Renal cortical epithelial cell (primary cell): Measurements from ENCODE around the gene BRWD1. TPM values are rescaled to one million over a fixed set of nuclear protein-coding genes. Genes with fewer than 3 reads are reported as not detected.

Source experiments
- DNase-seq: peaks from one replicate; pipeline ENCODE4 v3.0.0-alpha.2; 2011; ENCODE audit warnings: low read depth
- total RNA-seq: library from RNA; depleted of rRNA; stranded (reverse); fragments of >200 nt; gene quantifications from 2 replicates; pipeline ENCODE4 v1.2.3, GENCODE V29; 2014

The BRWD1 gene
- total RNA-seq, 1 donor from 2014 or later = 81.4 TPM

DNA sequence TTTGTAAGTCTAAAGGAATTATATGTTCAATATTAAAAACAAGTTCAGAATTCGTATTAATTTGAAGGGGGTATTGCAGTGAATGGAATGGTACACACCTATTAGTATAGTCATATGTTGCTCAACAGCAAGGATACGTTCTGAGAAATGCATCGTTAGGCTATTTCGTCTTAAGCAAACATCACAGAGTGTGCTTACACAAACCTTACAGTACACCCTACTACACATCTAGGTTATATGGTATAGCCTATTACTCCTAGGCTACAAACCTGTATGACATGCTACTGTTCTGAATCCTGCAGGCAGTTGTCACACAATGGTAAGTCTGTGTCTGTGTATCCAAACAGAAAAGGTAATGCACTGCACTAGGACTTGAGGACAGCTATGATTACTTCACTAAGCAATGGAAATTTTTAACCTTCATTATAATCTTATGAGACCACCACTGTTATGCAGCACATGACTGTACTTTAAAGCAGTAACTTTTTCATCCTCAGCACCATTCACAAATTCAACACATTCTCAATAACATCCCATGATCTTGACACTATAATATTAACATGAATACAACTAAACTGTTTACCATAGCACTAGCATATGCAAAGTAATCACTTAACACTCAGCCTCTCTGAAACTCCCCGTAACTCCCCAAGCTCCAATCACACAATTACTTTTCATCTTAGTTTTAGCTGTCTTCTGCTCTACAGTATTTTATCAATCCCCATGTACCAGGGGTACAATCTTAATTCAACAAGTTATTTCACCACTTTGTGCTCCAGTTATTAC lies 115.8 kb downstream of the BRWD1 start:
- no peak for DNase-seq

DNA sequence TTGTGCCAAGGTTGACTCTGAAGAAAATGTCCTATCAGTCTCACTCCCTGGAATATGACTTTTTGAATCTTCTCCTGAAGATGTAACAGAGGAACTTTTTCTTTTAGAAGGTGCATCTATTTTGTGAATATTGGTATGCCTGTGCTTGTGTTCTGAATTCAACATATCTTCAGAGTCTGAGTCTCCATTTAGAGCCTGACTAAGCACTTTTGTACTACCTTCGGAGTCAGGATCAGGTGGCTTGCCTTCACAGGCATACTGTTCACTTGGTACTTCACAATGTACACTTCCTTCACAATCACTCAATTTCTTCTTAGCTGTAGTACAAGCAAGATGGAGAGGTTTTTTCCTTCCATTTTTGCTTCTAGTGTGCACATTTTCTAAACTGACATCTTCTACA lies 116.6 kb downstream of the BRWD1 start:
- no peak for DNase-seq

DNA sequence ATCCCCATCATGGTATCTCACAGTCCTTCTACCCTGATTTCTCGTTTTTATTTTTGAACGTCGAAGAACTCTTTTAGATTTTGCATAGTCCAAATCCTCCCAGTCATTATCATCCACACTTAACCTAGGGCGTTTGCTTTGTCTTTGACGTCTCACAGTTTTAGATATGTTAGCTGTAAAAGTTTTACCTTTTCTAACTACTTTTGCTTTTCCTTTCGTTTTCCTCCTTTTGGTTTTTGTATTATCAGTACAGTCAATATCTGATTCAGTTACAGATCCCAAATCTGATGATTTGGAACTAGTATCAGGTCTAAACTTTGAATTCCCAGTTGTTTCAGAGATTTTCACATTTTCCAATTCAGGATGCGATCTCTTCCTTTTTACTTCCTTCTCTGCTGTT lies 117.1 kb downstream of the BRWD1 start:
- DNase-seq = no peak

DNA sequence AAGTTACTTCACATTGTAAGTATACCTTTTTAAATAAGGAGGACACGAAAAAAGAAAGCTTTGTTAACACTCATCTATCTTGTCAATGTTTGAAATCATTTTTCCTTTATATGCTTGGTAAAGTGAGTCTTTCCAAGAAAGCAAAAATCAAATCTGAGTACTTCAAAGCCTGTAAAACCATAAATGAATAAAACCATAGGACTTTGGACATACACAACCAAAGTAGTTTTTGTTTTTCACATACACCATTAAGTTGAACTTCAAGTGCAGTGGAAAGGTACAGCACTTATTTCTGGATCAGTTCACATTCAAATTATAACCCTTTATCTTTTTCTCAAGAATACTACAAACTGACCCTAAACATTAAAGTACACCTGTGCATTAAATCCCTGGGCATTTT lies 120.1 kb downstream of the BRWD1 start:
- no peak for DNase-seq

DNA sequence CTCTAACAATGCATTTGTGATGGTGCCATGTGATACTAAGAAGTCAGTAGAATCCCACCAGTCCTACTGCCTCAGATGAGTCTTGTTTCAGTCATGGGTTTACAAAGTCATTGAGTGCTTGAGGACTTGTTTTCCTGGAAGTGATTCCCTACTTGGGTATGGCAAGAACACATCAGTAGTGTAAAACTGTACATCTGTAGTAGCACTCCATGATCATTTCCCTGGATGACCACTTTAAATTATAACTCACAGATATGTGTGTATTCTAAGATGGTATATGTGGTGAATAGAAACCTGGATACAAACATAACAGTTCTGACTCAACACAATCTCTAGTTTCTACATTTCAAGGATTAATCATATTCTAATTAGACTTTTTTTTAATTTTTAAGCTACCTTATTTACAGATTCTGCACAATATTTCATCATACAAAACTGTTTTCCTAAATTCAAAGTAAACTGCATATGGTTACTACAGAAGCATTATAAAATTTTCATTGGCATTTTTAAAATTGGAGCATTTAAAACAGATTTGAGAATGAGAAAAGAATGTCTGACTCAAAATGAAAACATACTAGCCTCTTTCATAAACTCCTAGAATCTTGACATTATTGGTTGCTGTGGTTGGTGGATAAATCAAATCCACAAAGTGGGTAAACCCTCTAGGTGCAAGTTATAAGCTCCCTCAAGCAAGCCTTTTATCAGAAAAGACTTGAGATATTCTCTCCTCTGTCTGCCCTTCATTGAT lies 123.4 kb downstream of the BRWD1 start:
- DNase-seq = no peak

DNA sequence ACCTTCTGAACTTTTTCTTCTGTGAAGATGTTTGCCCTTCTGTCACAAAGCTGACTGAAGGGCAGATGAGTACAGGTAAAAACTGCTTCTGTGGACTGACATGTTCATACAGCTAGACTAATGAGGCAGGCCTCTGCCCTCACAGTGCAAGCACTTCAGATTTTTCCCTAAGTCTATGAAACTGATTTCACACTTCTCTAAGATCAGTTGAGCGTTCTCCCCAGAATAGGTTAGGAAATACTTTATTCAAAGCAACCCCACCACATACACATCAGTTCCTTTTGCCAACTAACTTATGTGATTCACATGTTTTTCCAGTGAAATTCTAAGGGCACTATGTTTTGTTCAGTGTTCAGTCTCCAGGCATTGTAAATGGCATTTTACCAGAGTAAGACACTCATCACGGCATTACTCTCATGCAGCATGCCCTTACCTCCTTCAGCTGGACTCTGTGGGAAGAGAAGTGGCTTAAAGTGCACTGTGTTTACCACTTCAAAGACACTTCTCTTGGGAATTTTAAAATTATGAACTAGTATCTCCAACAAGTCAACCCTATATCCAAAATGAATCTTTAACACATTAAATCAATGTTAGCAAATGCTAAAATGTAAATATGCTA lies 124.8 kb downstream of the BRWD1 start:
- no peak for DNase-seq

DNA sequence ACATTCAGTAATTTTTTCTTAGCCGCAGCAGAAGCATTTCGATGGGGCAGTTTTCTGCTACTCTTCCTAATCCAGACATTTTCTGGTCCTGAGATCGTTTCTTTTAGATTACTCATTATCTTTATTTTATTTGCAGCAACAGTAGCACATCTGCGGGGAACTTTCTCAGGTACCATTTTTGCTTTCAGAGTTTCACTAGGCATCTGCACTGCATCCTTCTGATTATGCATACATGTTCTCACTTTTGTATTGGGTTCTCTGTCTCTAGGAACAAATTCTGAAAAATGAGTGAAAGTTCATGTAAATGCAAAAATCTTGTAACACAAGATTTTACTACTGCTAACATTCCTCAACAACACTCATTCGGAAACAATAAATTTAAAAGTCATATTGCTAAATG lies 126.3 kb downstream of the BRWD1 start:
- DNase-seq = no peak

DNA sequence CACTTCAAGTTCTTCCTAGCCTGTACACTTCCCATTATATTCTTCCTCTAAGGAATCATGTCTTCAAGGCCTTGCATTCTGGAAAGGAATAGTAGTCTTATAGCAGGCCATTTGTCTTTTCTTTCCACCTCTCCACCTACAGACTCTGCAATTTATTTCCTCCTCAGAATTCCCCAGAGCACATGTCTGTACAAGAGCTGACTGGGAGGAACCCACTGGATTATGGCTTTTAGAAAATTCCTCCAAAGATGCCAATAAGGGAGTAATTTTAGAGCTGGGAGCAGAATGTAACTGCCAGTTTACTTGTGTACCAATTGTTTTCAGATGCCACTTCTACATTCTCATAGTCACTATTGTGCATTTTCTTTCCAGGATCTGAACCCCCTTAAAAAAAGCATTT lies 126.8 kb downstream of the BRWD1 start:
- DNase-seq = no peak

DNA sequence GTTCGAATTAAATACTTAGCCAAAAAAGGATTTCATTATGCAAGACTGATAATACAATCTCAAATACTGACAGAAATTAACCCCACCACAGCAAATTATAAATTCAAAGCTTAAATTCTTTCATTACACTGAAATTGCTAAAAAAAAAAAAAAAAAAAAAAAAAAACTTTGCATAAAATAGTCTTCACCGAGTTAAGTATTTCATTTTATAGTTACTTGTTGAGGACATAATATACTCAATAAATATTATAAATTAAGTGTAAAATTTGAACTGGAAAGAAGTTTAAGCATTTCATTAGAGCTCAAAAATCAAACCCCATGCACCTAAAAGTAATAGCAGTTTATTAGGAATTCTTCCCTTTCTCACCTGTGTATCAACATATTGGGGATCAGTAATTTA lies 128.3 kb downstream of the BRWD1 start:
- DNase-seq = no peak

DNA sequence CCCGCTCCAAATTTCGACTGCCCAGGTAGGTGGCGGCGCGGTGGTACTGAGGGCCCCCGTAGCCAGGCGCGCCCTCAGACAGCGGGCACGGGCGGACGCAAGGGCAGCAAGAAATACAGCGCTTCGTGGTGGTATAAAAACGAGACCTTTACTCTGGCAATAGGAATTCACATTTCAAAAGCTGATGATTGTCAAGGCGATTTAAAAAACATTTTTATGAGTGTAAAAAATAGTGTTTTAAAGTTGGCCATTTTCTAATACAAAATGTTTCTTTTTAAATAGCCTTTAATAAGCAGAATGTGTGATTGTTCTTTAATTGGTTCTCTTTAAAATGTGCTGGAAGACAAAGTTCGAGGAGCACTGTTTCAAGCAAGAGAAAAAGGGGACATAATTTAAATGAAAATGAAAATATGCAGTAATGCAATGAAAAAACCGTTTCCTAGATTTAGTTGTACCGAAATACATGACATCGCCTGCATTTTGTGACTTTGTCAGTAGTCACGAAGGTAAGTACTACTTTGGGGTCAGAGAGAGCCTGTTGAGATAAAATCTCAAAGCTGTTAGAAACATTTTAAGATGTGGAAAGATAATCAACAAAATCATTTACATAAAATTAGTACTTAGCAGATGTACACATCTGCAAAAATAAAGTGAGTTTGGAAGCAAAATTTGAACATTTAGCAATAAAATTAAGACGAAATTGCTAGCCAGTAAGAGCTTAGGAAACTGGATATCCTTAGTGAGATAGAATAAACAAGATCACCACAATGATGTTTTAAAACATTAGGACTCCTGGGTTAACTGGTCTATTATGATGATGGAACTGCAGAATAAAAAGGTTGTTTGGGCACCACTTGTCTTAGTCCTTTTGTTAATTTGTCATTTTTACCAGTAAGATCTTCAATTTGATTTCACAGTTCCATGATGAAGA lies 129.1 kb downstream of the BRWD1 start:
- DNase-seq = no peak

DNA sequence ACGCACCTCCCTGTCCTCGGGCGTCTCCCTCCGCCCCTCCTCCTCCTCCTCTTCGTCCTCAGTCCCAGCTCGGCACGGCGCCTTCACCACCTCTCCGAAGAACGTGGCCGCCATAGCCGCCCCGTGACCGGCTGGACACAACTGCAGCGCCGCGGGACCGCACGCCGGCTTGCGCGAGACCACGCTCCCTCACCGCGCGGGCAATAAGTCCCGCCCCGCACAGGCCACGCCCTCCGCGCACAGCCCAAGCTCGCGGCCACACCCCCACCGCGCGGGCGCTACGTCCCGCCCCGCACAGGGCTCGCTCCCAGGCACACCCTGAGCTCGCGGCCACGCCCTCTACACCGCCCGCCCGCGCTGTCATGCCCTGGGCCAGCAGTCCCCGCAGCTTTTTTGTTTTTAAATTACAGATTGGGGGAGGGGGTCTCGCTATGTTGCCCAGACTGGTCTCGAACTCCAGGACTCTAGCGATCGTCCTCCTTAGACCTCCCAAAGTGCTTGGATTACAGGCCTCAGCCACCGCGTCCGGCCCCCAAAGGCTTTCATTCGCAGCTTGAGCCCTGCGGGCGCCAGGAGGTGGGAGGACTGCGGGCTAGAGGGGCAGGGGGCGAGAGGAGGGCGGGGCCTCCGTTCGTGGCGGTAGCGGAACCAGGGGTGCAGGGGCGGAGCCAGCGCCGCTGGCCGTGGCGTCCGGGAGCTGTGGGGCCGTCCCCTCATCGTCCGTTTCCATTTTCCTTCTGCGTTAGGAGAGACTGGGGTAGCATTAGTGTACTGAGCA lies 130.0 kb downstream of the BRWD1 start, which contains the start of gene PSMG1:
Gene PSMG1 (minus strand): TSS at position 180 of the 778 bp plus-strand sequence. CDS start 66 bp downstream, at position 114.
- peak; percentile 72 for DNase-seq

DNA sequence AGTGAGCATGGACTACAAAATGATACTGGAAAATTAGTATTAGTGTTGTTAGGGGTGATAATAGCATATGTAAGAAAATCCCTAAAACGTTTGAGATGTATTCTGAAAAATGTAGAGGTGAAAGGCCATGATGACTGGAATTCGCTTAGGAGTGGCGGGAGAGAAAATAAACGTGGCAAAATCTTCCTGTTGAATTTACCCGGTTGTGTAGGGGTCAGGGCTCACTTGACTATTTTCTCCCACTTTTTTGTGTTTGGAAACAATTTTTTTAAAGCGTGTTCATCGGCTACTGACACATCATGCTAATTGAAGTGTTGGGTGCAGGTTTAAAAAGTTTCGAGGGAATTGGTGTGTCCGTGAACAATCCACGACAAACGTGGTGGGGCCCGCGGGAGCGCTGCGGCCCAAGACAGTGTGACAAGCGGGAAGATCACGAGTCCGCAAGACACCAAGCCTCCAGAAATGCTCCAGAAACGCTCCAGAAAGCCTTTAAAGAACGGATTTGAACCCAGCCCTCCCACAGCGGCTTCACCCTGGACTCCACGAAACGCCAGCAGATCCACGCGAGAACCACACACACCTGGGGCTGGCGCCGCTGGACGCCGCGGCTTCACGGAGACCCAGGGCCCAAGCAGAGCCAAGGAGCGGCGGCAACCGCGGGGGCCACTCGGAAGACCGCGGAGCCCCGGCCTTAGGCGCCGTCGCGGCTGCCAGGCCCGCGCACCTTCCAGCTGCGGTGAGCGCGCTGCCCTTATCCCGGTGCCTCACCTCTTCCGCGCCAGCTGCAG lies 130.8 kb downstream of the BRWD1 start:
- DNase-seq = no peak

DNA sequence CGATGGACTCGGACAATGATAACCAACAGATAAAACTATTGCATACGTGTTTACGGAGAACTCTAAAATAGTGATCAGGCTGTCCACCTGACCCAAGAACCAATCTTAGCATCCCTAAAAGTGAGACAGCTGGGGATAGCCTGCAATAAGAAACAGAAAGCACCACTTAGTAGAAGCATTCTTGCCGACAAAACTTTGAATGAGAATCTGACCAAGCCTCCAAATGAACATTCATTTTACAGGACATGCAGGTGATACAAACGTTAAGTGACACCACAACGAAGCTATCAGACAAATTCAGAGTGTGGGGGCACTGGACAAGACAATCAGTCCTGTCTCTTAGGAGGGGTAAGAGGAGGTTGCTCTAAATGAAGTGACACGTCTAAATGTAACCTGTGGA lies 131.4 kb downstream of the BRWD1 start:
- no peak for DNase-seq

DNA sequence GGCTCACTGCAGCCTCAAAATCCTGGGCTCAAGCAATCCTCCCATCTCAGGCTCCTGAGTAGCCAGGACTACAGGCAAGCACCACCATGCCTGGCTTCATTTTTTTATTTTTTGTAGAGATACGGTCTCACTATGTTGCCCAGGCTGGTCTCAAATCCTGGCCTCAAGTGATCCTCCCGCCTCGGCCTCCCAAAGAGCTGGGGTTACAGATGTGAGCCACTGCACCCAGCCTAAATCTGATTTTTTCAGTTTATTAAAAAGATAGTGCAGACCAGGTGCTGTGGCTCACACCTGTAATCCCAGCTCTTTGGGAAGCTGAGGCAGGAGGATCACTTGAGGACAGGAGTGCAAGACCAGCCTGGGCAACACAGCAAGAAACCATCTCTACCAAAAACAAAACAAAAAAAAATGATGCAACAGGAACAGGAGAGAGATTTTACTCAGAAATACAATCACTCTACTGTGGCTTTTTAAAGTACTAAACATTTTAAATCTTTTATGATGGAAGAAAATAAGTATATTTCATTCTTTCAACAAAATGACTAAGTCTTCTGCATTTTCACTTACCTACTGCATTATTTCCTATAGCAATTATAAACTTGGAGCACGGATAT lies 132.1 kb downstream of the BRWD1 start:
- DNase-seq = no peak

DNA sequence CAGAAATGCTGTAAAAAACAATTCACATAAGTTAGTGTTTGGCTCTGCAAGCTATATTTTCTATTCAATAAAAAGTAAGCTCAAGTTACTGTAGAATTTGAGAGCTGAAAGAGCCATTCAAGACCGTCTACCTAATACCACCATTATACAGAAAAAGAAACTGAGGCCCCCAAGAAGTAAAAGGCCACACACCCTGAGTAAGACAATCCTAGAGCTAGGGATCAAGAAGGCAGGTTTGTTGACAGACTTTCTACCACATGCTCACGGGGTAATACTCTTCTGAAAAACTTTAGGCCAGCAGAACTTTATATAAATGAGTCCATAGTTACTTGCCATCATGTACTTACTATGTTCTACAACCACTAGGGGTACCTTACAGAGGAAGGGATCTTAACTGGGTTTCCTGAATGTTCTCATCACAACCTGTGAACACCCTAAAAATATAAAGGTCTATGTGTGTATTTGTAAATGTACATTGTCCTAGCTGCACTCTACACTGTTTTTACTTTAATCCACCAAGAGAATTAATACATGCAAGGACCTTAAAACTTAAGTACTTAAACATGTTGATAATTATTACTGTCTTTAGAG lies 132.9 kb downstream of the BRWD1 start:
- no peak for DNase-seq

DNA sequence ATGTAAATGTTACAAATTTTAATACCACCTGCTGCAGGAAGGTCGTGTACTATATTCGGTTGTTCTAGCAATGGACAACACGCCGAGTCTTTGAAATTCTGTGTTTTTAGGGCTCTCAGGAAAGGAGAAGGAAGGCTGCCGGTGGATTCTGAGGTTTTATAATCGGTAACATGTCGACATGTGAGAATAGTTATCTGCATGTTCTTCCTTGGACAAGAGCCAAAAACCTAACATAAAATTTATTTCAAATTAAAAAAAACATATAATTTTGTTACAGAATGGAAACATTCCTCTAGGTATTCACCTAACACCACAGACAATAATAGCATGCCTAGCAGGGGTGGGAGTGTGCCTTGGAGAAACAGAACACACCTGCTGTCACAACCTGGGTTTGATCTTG lies 135.0 kb downstream of the BRWD1 start:
- no peak for DNase-seq

DNA sequence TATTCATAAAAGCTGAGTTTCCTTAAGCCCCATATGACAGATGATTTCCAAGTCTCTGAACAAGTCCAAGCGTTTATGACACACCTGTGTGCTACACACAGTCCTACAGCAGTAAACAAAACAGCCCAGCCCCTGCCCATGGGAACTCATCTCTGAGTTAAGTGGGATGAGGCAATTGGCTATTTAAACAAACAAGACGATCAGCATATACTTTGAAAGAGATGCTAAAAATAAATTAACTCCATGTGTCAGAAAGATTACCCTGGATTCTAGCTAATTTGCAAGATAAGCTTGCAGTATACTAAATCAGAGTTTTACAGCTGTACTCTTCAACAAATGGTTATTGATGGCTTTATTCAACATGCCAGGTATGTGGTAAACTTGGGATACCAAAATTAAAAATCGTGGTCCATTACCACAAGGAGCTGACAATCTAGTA lies 137.1 kb downstream of the BRWD1 start:
- DNase-seq = no peak

DNA sequence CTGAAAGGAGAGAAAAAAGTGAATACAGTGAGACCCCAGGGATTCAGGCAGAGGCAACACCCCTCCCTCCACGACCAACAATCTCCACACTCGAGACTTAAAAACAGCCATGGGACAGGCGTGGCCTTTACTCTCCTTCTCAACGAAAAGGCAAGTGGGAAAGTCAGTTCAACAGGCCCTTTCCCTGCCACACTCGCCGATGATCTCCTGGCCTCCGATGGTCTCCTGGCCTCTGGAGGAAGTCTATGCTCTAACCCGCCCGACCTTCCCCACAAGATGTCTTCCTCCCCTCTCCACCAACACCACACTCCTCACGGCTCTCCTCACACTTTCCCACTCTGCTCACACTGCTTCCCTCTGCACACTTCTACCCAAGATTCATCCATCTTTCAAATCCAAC lies 137.8 kb downstream of the BRWD1 start:
- no peak for DNase-seq

DNA sequence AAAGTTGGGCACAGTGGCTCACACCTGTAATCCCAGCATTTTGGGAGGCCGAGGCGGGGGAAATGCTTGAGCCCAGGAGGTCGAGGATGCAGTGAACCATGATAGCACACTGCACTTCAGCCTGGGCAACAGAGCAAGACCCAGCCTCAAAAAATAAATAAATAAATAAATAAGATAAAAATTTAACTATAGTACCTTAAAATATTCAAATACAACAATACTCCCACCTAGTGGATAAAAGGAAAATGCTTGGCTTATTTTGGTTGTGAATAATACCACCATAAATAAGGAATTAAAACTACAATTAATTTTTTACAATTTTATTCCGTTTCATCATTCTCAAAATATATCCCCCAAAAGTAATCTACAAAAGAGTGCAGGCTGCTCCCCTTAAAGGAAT lies 138.3 kb downstream of the BRWD1 start:
- peak; percentile 47 for DNase-seq
